H1 (cell line): Measurements from ENCODE around the gene C2. TPM values are rescaled to one million over a fixed set of nuclear protein-coding genes. Genes with fewer than 3 reads are reported as not detected.

ENCODE experiments used
- CTCF ChIA-PET: fragments of 300-600 bp; sonication (Branson Sonifier 250); formaldehyde crosslinking; loops from one replicate; lab custom pipeline; 2021; ENCODE audit not compliant: partially characterized antibody; lab: Charles Lee
- POLR2A ChIA-PET: fragments of 300-600 bp; sonication (Branson Sonifier 250); formaldehyde crosslinking; loops from one replicate; lab custom pipeline; 2021; ENCODE audit warnings: inconsistent platforms; ENCODE audit not compliant: partially characterized antibody; lab: Charles Lee
- DNase-seq, 2 experiments: peaks; one replicate each; pipeline versions ENCODE4 v3.0.0 to v3.0.0-alpha.2; 2010 to 2022; ENCODE audit warnings: low spot score in 2 of 2, low read depth in 1 of 2, mixed read lengths in 1 of 2
- FAIRE-seq: peaks from 2 replicates; lab custom pipeline; 2011; peaks lifted over from hg19 to GRCh38; lab: Jason Lieb, UNC
- H2AFZ ChIP-seq: 2 replicates; pipeline ENCODE4 v1.8.1; 2012; ENCODE audit warnings: low read length, inconsistent platforms
- H2AK5ac ChIP-seq: 2 replicates; pipeline ENCODE4 v1.6.1; 2013; ENCODE audit warnings: low read depth, low read length
- H2BK120ac ChIP-seq: replicated peaks from 2 replicates; pipeline ENCODE3; 2013; ENCODE audit warnings: low read depth, low read length, inconsistent platforms
- H2BK12ac ChIP-seq: 2 replicates; pipeline ENCODE4 v1.6.1; 2013; ENCODE audit warnings: low read depth, low read length
- H2BK15ac ChIP-seq: 2 replicates; pipeline ENCODE4 v1.6.1; 2013; ENCODE audit warnings: low read length
- H2BK20ac ChIP-seq: 2 replicates; pipeline ENCODE4 v1.6.1; 2013; ENCODE audit warnings: low read length
- H2BK5ac ChIP-seq: 2 replicates; pipeline ENCODE4 v1.6.1; 2013; ENCODE audit warnings: low read depth, low read length
- H3K14ac ChIP-seq: 2 replicates; pipeline ENCODE4 v1.6.1; 2013; ENCODE audit warnings: inconsistent platforms; ENCODE audit not compliant: insufficient read length
- H3K18ac ChIP-seq: 2 replicates; pipeline ENCODE4 v1.6.1; 2013; ENCODE audit warnings: low read length; ENCODE audit errors: extremely low read depth
- H3K23ac ChIP-seq: 2 replicates; pipeline ENCODE4 v1.6.1; 2013; ENCODE audit warnings: inconsistent platforms; ENCODE audit not compliant: insufficient read length
- H3K23me2 ChIP-seq: 2 replicates; pipeline ENCODE4 v1.6.1; 2013; ENCODE audit warnings: low read depth, low read length
- H3K27ac ChIP-seq: 2 replicates; pipeline ENCODE4 v1.6.1; 2011; ENCODE audit warnings: low read depth, low read length, inconsistent platforms
- H3K27me3 ChIP-seq, 4 experiments: replicated peaks in 1 of 4; 1 replicate in 1 of 4; 2 replicates in 3 of 4; pipeline versions ENCODE4 v1.6.1 to v1.8.1; 2011 to 2013; ENCODE audit warnings: low read length in 3 of 4, mild to moderate bottlenecking in 3 of 4, inconsistent platforms in 2 of 4, mixed read lengths in 2 of 4, moderate library complexity in 1 of 4; ENCODE audit not compliant: control insufficient read depth in 3 of 4, insufficient read depth in 3 of 4; ENCODE audit errors: extremely low read depth in 1 of 4
- H3K36me3 ChIP-seq, 4 experiments: 2 replicates each; pipeline versions ENCODE4 v1.6.1 to v1.8.1; 2011 to 2013; ENCODE audit warnings: mild to moderate bottlenecking in 4 of 4, low read length in 3 of 4, moderate library complexity in 2 of 4, control low read depth in 1 of 4, inconsistent platforms in 1 of 4; ENCODE audit not compliant: insufficient read depth in 4 of 4, control insufficient read depth in 2 of 4
- H3K4ac ChIP-seq: replicated peaks from 2 replicates; pipeline ENCODE3; 2013; ENCODE audit warnings: low read length, low read depth, mixed read lengths, inconsistent platforms; ENCODE audit not compliant: insufficient read length
- H3K4me1 ChIP-seq, 4 experiments: replicated peaks in 1 of 4; 1 replicate in 1 of 4; 2 replicates in 3 of 4; pipeline versions ENCODE4 v1.6.1 to v1.8.1; 2011 to 2013; ENCODE audit warnings: low read length in 3 of 4, inconsistent platforms in 2 of 4, mixed read lengths in 1 of 4; ENCODE audit not compliant: insufficient read depth in 4 of 4, control insufficient read depth in 3 of 4
- H3K4me2 ChIP-seq, 2 experiments: 2 replicates each; pipeline versions ENCODE4 v1.6.1 to v1.8.1; 2011 to 2013; ENCODE audit warnings: low read depth in 2 of 2, low read length in 2 of 2, control low read depth in 1 of 2, inconsistent platforms in 1 of 2, mild to moderate bottlenecking in 1 of 2; ENCODE audit not compliant: insufficient read depth in 1 of 2
- H3K4me3 ChIP-seq, 4 experiments: fragments of 200-600, 300-600 bp in 1 of 4; sonication (generic), shearing (Covaris generic), sonication (Bioruptor Twin) in 1 of 4; 2 replicates each; pipeline versions ENCODE4 v1.5.1 to v1.8.1; 2011 to 2016; ENCODE audit warnings: low read length in 4 of 4, low read depth in 3 of 4, control low read depth in 2 of 4, inconsistent platforms in 2 of 4, mild to moderate bottlenecking in 2 of 4, mixed read lengths in 1 of 4, moderate library complexity in 1 of 4; ENCODE audit not compliant: insufficient read depth in 2 of 4; ENCODE audit errors: extremely low read depth in 1 of 4
- H3K56ac ChIP-seq: replicated peaks from 2 replicates; pipeline ENCODE3; 2013; ENCODE audit warnings: low read depth, mild to moderate bottlenecking, mixed read lengths, low read length, inconsistent platforms; ENCODE audit not compliant: insufficient read length
- H3K79me1 ChIP-seq: 2 replicates; pipeline ENCODE4 v1.6.1; 2013; ENCODE audit warnings: low read depth, low read length, control low read depth
- H3K79me2 ChIP-seq, 2 experiments: 2 replicates each; pipeline versions ENCODE4 v1.6.1 to v1.8.1; 2012 to 2013; ENCODE audit warnings: low read length in 2 of 2, mild to moderate bottlenecking in 2 of 2, inconsistent platforms in 1 of 2; ENCODE audit not compliant: insufficient read depth in 2 of 2, control insufficient read depth in 1 of 2
- H3K9ac ChIP-seq, 4 experiments: replicated peaks in 1 of 4; 1 replicate in 1 of 4; 2 replicates in 3 of 4; pipeline versions ENCODE4 v1.6.1 to v1.8.1; 2011 to 2013; ENCODE audit warnings: low read depth in 3 of 4, low read length in 3 of 4, control low read depth in 2 of 4, mild to moderate bottlenecking in 2 of 4, moderate library complexity in 2 of 4, inconsistent platforms in 1 of 4; ENCODE audit errors: extremely low read depth in 1 of 4
- H3K9me3 ChIP-seq, 2 experiments: 2 replicates each; pipeline versions ENCODE4 v1.6.1 to v1.8.1; 2012 to 2013; ENCODE audit warnings: mild to moderate bottlenecking in 2 of 2, moderate library complexity in 2 of 2, control low read depth in 1 of 2, inconsistent platforms in 1 of 2, low read depth in 1 of 2, low read length in 1 of 2, mixed read lengths in 1 of 2; ENCODE audit not compliant: insufficient read depth in 2 of 2
- H4K20me1 ChIP-seq, 2 experiments: replicated peaks in 1 of 2; 2 replicates each; pipeline versions ENCODE3 to v1.8.1; 2011 to 2013; ENCODE audit warnings: inconsistent platforms in 2 of 2, low read length in 2 of 2, mild to moderate bottlenecking in 1 of 2; ENCODE audit not compliant: insufficient read depth in 2 of 2, control insufficient read depth in 1 of 2
- H4K5ac ChIP-seq: 2 replicates; pipeline ENCODE4 v1.6.1; 2013; ENCODE audit warnings: low read length, low read depth, mixed read lengths, inconsistent platforms; ENCODE audit not compliant: insufficient read length
- H4K8ac ChIP-seq: 2 replicates; pipeline ENCODE4 v1.8.0; 2013; ENCODE audit warnings: mild to moderate bottlenecking, moderate library complexity, low read length, inconsistent platforms; ENCODE audit not compliant: insufficient read depth; ENCODE audit errors: extremely low read depth
- H4K91ac ChIP-seq: replicated peaks from 2 replicates; pipeline ENCODE3; 2013; ENCODE audit warnings: low read length, mixed read lengths, inconsistent platforms; ENCODE audit not compliant: insufficient read length
- BACH1 ChIP-seq: IDR thresholded peaks from 2 replicates; pipeline ENCODE4 v1.6.1; 2012; ENCODE audit warnings: low read length, improper control_type of control experiment
- BRCA1 ChIP-seq: IDR thresholded peaks from 2 replicates; pipeline ENCODE4 v1.6.1; 2012; ENCODE audit warnings: low read depth, low read length, improper control_type of control experiment
- GABPA ChIP-seq: IDR thresholded peaks from 2 replicates; pipeline ENCODE4 v1.6.1; 2011; ENCODE audit warnings: mild to moderate bottlenecking, low read length, moderate library complexity, borderline replicate concordance; ENCODE audit not compliant: insufficient read depth
- MAFK ChIP-seq: IDR thresholded peaks from 2 replicates; pipeline ENCODE4 v1.6.1; 2012; ENCODE audit warnings: low read depth, mild to moderate bottlenecking, improper control_type of control experiment, low read length
- PHF8 ChIP-seq: fragments of 200-600 bp; sonication (generic); conservative IDR thresholded peaks from 2 replicates; pipeline ENCODE4 v1.7.1; 2012; ENCODE audit warnings: low read depth, mild to moderate bottlenecking, inconsistent platforms, low read length, moderate library complexity
- RBBP5 ChIP-seq: IDR thresholded peaks from 2 replicates; pipeline ENCODE4 v1.7.1; 2012; ENCODE audit warnings: low read depth, mild to moderate bottlenecking, inconsistent platforms, low read length, moderate library complexity, borderline replicate concordance
- RXRA ChIP-seq: IDR thresholded peaks from 2 replicates; pipeline ENCODE4 v1.6.1; 2011; ENCODE audit warnings: low read depth, mild to moderate bottlenecking, low read length, moderate library complexity; ENCODE audit not compliant: insufficient read depth
- WGBS, 2 experiments: shearing (Covaris generic) in 1 of 2; methylation state at CpG; one replicate each; pipeline versions ENCODE4 v1.1.6 to v1.1.7; 2013 to 2015; ENCODE audit warnings: low lambda C conversion rate in 2 of 2, mixed read lengths in 2 of 2, inconsistent platforms in 1 of 2, low coverage in 1 of 2, missing lambda C conversion rate in 1 of 2; ENCODE audit not compliant: insufficient replicate concordance in 2 of 2, insufficient coverage in 1 of 2, insufficient read length in 1 of 2; ENCODE audit errors: extremely low coverage in 1 of 2, missing lambda C conversion rate in 1 of 2; 5-methylcytosine and 5-hydroxymethylcytosine counted together
- polyA plus RNA-seq, 7 experiments: library from polyadenylated mRNA; depleted of rRNA in 3 of 7; stranded (reverse) in 5 of 7; unstranded in 2 of 7; fragments of >200 nt in 5 of 7; fragments of 200-250 nt in 2 of 7; gene quantifications; 1 replicate in 5 of 7; 2 replicates in 1 of 7; 4 replicates in 1 of 7; pipeline versions ENCODE4 v1.2.1 to v1.2.3, GENCODE V29; 2011 to 2013; ENCODE audit warnings: missing spikeins in 2 of 7, mixed read lengths in 2 of 7
- total RNA-seq: library from RNA; stranded (reverse); fragmentation: NEBNext Ultra II Directional; extraction: Animal tissue kit (Norgen Biotek cat#: 25700); gene quantifications from 2 replicates; pipeline ENCODE4 v1.2.1, GENCODE V29; 2021

C2 gene
- total and polyA plus RNA-seq, 2 of the 8 experiments (the other 6 are each of a cell fraction or from before 2014, with no cell fraction given): 0.26 to 0.38 TPM

- Histone ChIP-seq H3K4ac (no peak overlapping the region), H4K20me1 (peaks cover 0 to 2% of the 10 kb centered on the region in 2 experiments), H2BK5ac (no peak overlapping the region), H2BK12ac (no peak overlapping the region), H2BK15ac (no peak overlapping the region), H3K27me3 (no peaks in the 10 kb centered on the region), H3K18ac (no peak overlapping the region), H4K8ac (no peak overlapping the region), H4K5ac (no peak overlapping the region), H3K9me3 (no peaks in the 10 kb centered on the region), H3K27ac (no peak overlapping the region), H3K56ac (no peak overlapping the region), H2AK5ac (no peak overlapping the region)
- 93% methylated on average over 12 of the region's 28 CpGs; no CpG with 5 or more reads in 1 of the 2 experiments for WGBS, 2 experiments
- ChIA-PET POLR2A (interaction anchor here (0.8 to 16.4 kb wide), 2 partner anchors 10 to 14 kb away, joined by 3 to 279 read pairs; partner anchors contain the start of gene DXO), CTCF (interaction anchor here (5.8 kb wide), 1 partner anchor 13 kb away, joined by 53 read pairs; no protein-coding TSS in a partner anchor)
- no peak for TF ChIP-seq BRCA1
- no peak for TF ChIP-seq RBBP5
- TF ChIP-seq RXRA: no peak
- TF ChIP-seq MAFK: no peak
- no peak for TF ChIP-seq PHF8
- no peak for TF ChIP-seq BACH1
- no peak for TF ChIP-seq GABPA
- TF ChIP-seq, all 59 proteins: peak for 0
- no peak overlapping the region for H2BK20ac ChIP-seq
- H3K23ac ChIP-seq: no peak overlapping the region
- peaks cover 5% of the 10 kb centered on the region for H3K79me1 ChIP-seq
- H3K4me3 ChIP-seq: no peak overlapping the region
- H3K36me3 ChIP-seq: peaks cover 18 to 53% (median 46%) of the 10 kb centered on the region in 4 experiments; a peak in 7 of 8 replicates
- no peak overlapping the region for H3K4me2 ChIP-seq
- no peak overlapping the region for H4K91ac ChIP-seq
- no peak overlapping the region for H3K14ac ChIP-seq
- peaks cover 0 to 20% of the 10 kb centered on the region in 2 experiments; a peak in 3 of 4 replicates for H3K79me2 ChIP-seq
- no peak overlapping the region for H2AFZ ChIP-seq
- FAIRE-seq (no peak), DNase-seq (no peak)
- H3K4me1 ChIP-seq: peaks cover 0 to 6% (median 3%) of the 10 kb centered on the region in 4 experiments; a peak in 2 of 7 replicates
- H3K9ac ChIP-seq: no peak overlapping the region
- no peak overlapping the region for H2BK120ac ChIP-seq
- peaks cover 10% of the 10 kb centered on the region for H3K23me2 ChIP-seq
Measured at GRCh38 chr6:31954511-31954910, 27.0 kb downstream of the C2 start.
